Melanocyte of skin (primary cell): ENCODE measurements around the gene ZBTB42. TPM values are rescaled to one million over a fixed set of nuclear protein-coding genes. Genes with fewer than 3 reads are reported as not detected.

Experiments used
- total RNA-seq, 2 donors: library from RNA; depleted of rRNA; stranded (reverse); fragments of >200 nt; gene quantifications; 2 replicates each; pipeline ENCODE4 v1.2.3, GENCODE V29; 2012

The ZBTB42 gene
- 1 to 10 TPM; 6.5 to 8.0 TPM for total RNA-seq

GRCh38 chr14:104800771-104801519 lies at the start of gene ZBTB42:
Gene ZBTB42, plus strand, starts transcription at chr14:104801101. Its CDS starts 97 bp downstream, at chr14:104801198.

GRCh38 chr14:104752735-104753527 lies 48.0 kb upstream of the ZBTB42 start, which contains the start of gene SIVA1:
Gene SIVA1, plus strand, starts transcription at chr14:104753147. Its CDS starts 55 bp downstream, at chr14:104753202.

GRCh38 chr14:104794993-104795780 lies 5.7 kb upstream of the ZBTB42 start, which contains the start of gene AKT1:
Gene AKT1, minus strand, starts transcription at chr14:104795748. Its CDS starts 3,105 bp downstream, at chr14:104792643.

Other genes with a start within 250 kb of the ZBTB42 start
- not detected for gene C14orf180, start 221.3 kb upstream of the ZBTB42 start, total RNA-seq
- under 1 TPM in 1 of 2 donors, not detected in 1; under 0.01 TPM for gene TMEM179, start 196.3 kb upstream of the ZBTB42 start, total RNA-seq
- gene INF2, start 111.5 kb upstream of the ZBTB42 start, total RNA-seq, result 10 to 100 TPM; 39.2 to 53.9 TPM
- gene ADSS1, start 76.9 kb upstream of the ZBTB42 start, total RNA-seq, result 1 to 10 TPM in 1 of 2 donors, under 1 TPM in 1; 0.69 to 2.3 TPM
- gene SIVA1, start 48.0 kb upstream of the ZBTB42 start, total RNA-seq, result 100 to 1,000 TPM in 1 of 2 donors, 10 to 100 TPM in 1; 58.5 to 114 TPM
- gene AKT1, start 5.4 kb upstream of the ZBTB42 start, total RNA-seq, result 100 to 1,000 TPM; 172 to 335 TPM
- 10 to 100 TPM; 12.0 to 16.0 TPM for gene CEP170B, start 64.2 kb downstream of the ZBTB42 start, total RNA-seq
- gene PLD4, start 123.8 kb downstream of the ZBTB42 start, total RNA-seq, result under 1 TPM in 1 of 2 donors, not detected in 1; 0.33 TPM
- 1 to 10 TPM; 3.7 to 4.5 TPM for gene AHNAK2, start 177.3 kb downstream of the ZBTB42 start, total RNA-seq
- gene CLBA1, start 184.7 kb downstream of the ZBTB42 start, total RNA-seq, result 1 to 10 TPM; 9.3 to 10.0 TPM
- gene CDCA4, start 220.0 kb downstream of the ZBTB42 start, total RNA-seq, result 10 to 100 TPM; 12.7 to 44.6 TPM